Measurements from ENCODE around the gene PRELP.

GRCh38 chr1:203516906-203517305, 41.3 kb downstream of the PRELP start:
- TF ChIP-seq CTCF (IDR thresholded peaks at IDR 0.05; ENCODE audit: low read depth, low read length), result no peak
- no peak for TF ChIP-seq EZH2phosphoT487 (IDR thresholded peaks at IDR 0.05; ENCODE audit: low read depth)

Data from OCI-LY3 (cell line).